ENCODE results near the gene PCTP. TPM values are rescaled to one million over a fixed set of nuclear protein-coding genes. Genes with fewer than 3 reads are reported as not detected.

Gene PCTP
- 13.6 TPM for polyA plus RNA-seq (2012; ENCODE audit: insufficient read depth, insufficient read length)

DNA sequence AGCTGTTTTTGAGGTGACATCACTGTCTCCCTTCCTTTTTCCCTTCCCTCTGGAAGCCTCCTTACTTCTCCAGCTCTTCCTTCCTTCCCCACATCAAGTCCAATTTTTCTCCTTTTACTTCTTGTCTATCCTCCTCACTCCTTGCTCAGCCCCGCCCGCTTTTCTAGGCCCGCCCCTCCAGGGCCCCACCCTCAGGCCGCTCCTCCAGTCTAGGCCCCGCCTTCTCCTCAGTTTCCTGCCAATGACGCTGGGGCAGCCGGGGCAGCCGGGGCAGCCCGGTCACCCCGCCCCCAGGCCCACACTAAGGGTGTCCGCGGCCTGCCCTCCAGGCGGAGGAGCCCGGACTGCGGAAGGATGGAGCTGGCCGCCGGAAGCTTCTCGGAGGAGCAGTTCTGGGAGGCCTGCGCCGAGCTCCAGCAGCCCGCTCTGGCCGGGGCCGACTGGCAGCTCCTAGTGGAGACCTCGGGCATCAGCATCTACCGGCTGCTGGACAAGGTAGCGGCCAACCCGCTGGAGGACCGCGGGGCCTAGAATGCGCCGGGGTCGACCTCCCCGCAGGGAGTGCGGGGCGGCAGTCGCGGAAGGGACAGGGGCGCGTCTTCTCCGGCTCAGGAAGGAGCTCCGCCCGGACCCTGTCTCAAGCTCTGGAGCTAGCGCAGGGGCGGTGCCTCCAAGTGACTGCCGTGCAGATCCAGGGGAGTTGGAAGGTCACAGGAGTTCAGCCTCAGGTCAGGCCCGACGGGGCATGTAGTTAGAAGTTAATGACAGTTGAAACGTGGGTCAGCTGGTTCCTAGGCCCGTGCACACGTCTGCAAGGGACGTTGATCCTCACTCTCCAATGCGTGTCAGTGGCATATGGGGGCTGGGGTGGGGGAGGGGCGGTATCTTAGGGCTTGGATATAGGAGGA lies at the start of gene PCTP:
Gene PCTP, plus strand, starts transcription at position 302 of the 908 bp plus-strand sequence. Its CDS starts 53 bp downstream, at position 355.
- DNase-seq (ENCODE audit: low read depth, low spot score), result peak; percentile 54
- H3K4me3 ChIP-seq (ENCODE audit: low read length), result peak within 1 kb of the TSS; percentile 76

GRCh38 chr17:55702150-55702549 lies 48.7 kb upstream of the PCTP start:
- DNase-seq (ENCODE audit: low read depth, low spot score), result no peak
- H3K4me3 ChIP-seq (ENCODE audit: low read length), result no peak overlapping the region

DNA sequence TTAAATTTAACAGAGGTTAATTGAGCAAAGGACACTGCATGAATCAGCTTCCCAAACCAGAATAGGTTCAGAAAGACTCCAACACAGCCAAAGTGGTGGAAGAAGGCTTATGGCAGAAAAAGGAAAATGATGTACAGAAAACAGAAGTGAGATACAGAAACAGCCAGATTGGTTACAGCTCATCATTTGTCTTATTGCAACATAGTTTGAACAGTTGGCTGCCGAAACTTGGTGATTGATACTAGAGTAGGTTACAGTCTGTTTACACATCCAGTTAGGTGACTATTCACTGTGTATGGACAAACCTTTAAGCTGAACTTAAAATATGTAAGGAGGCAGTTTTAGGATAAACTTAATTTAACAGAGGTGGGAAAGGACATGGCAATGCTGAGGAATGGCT lies 46.5 kb upstream of the PCTP start:
- DNase-seq (ENCODE audit: low read depth, low spot score), result no peak
- H3K4me3 ChIP-seq (ENCODE audit: low read length), result no peak overlapping the region

DNA sequence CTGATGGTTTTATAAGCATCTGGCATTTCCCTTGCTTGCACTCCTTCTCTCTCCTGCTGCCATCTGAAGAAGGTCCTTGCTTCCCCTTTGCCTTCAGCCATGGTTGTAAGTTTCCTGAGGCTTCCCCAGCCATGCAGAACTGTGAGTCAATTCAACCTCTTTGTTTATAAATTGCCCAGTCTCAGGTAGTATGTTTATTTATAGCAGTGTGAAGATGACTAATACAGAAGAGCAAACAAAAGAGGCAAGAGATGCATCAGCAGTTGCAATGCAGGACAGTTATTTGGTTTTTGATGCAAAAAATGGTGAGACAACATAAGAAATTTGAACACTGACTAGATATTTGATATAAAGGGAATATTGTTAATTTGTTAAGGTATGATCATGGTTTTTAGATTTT lies 45.0 kb upstream of the PCTP start:
- H3K4me3 ChIP-seq (ENCODE audit: low read length), result no peak overlapping the region
- DNase-seq (ENCODE audit: low read depth, low spot score), result no peak

- DNase-seq (ENCODE audit: low read depth, low spot score), result no peak
Observed at GRCh38 chr17:55706808-55707773, 43.8 kb upstream of the PCTP start.

GRCh38 chr17:55708175-55708974 lies 42.5 kb upstream of the PCTP start:
- DNase-seq (ENCODE audit: low read depth, low spot score), result no peak
- no peak overlapping the region for H3K4me3 ChIP-seq (ENCODE audit: low read length)

More at GRCh38 chr17:55706808-55707773, 43.8 kb upstream of the PCTP start:
- H3K4me3 ChIP-seq (ENCODE audit: low read length), result no peak overlapping the region

DNA sequence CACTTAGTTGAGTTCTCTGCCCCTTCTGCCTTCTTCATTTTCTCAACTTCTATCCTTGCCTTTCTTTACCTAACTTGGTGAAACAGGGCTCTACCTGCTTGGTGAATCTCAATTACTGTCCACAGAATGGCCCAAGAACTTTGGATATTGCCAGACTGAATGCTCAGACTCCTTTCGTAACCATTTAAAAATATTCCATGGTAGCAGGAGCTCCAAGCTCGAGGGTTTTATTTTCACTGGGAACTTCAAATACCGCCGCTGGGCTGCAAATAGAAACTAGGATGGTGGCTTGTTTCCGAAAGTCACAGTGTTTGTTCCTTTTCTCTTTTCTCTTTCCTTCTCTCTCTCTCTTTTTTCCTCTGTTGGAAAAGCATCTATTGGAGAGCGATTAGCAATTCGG lies 41.4 kb upstream of the PCTP start:
- no peak for DNase-seq (ENCODE audit: low read depth, low spot score)
- H3K4me3 ChIP-seq (ENCODE audit: low read length), result no peak overlapping the region

- no peak overlapping the region for H3K4me3 ChIP-seq (ENCODE audit: low read length)
- DNase-seq (ENCODE audit: low read depth, low spot score), result no peak
Observed at GRCh38 chr17:55709984-55710383, 40.9 kb upstream of the PCTP start.

- no peak overlapping the region for H3K4me3 ChIP-seq (ENCODE audit: low read length)
- no peak for DNase-seq (ENCODE audit: low read depth, low spot score)
Observed at GRCh38 chr17:55710410-55710809, 40.4 kb upstream of the PCTP start.

DNA sequence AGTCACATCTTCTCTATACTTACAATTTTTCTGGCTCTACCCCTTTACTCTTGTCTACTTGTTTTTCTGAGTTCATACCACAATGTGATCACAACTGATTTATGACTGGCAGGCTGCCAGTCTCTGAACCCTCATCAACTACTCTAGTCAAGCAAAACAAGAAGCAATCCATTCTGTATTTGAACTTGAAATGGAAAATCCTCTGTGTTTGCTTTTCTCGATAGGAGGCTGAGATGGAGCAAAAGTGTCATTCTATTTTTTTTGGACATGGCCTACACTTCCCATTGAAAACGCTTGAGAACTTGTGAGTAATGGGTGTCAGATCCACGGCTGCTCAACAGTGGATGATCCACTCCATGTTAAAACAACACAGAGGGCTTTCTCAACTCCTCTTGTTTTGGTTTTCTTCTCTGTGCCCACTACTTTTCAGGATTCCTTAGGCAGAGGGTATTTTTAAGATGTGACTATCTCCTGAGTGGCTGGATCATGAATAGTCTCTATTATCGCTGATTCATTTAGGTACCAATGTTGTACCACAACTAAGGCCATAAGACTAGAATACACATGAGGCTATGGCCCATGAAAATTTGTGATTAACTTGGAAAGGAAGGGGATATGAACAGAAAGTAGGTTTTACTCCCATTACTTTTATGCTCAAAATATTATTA lies 39.9 kb upstream of the PCTP start:
- no peak for DNase-seq (ENCODE audit: low read depth, low spot score)
- H3K4me3 ChIP-seq (ENCODE audit: low read length), result no peak overlapping the region

- H3K4me3 ChIP-seq (ENCODE audit: low read length), result no peak overlapping the region
- no peak for DNase-seq (ENCODE audit: low read depth, low spot score)
Observed at GRCh38 chr17:55717432-55717831, 33.4 kb upstream of the PCTP start.

GRCh38 chr17:55717898-55718735 lies 32.7 kb upstream of the PCTP start:
- peak; percentile 60 for DNase-seq (ENCODE audit: low read depth, low spot score)
- H3K4me3 ChIP-seq (ENCODE audit: low read length), result no peak overlapping the region

DNA sequence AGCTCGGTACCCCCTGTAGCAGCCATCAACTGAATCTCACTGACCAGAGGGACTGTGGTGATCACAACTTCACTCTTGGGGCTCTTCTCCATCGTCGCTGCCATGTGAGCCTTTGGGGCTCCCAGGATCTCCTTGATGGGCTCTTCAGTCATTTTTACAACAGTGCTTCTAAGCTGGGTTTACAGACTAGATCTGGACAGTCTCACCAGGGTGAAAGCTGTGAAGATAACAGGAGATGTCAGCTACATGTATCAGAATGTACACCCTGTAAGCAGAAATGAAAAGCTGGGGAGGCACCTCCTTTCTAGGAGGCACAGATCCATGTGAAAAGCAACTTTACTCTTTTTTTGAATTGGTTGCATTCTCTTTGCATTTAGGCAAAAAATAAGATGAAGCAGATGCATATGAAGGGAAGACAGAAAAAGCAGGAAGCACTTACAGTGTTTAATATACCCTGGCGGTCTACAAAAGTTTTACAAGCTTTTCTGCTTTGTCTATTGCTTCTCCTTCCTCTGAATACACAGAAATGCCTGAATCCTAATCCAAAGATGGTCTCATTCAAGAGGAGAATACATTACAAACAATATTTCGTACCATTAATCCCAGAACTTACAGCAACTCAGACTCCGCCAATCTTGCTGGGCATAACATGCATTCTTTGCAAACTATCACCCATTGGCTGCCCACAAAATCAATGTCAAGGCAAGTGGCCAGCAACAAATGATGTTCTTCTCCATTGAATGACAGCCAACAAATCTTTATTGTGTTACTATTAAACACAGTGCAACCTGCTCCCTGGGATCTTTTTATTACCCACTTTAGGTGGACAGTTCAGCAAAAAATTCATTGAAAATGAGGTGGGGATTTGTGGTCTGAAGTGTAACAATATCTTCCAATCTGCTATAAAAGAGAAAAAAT lies 29.7 kb upstream of the PCTP start:
- no peak for DNase-seq (ENCODE audit: low read depth, low spot score)

DNA sequence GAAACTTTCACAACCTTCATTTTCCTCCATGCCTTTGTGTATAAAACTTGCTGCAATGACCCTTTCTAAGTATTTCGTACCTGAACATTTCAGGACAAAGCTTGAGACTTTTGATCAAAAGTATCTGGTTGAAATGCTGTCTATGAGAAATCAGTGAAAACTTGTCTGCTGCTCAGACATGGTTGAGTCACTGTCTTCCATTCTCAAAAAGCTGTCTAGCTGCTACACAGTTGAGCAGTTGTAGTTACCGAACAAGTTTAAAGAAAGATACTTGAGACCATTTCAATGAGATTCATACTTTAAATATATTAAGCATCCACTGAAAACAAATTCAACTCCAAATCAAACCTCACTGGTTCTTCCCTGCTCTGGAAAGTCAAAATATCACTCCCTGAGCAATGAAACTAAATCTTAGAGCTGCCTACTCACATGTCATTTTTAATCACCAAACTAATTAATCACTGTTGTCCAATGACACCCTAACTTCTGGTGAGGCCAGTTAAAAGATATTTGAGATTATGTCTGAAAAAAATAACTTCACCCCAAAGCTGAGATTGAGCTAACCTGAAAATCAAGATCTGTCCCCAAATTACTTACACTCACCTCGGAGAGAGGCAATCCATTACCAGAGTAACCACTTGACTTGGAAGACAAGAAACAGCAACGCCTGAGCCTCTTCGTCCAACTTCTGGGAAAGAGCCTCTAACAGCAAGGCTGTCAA lies 28.7 kb upstream of the PCTP start:
- no peak overlapping the region for H3K4me3 ChIP-seq (ENCODE audit: low read length)
- no peak for DNase-seq (ENCODE audit: low read depth, low spot score)

More for the DNA sequence above, 29.7 kb upstream of the PCTP start:
- no peak overlapping the region for H3K4me3 ChIP-seq (ENCODE audit: low read length)

GRCh38 chr17:55722742-55723487 lies 27.9 kb upstream of the PCTP start, which contains the start of gene TMEM100:
TMEM100 (minus strand) TSS chr17:55722864; CDS start chr17:55721070, 1,794 bp downstream.
- no peak within 1 kb of the TSS for H3K4me3 ChIP-seq (ENCODE audit: low read length)
- no peak for DNase-seq (ENCODE audit: low read depth, low spot score)
